HG02981 (cell line): Measurements from ENCODE around the gene ZFP3.
"Not testable (repeated sequence)": the region's sequence is repeated elsewhere in the genome, so short reads cannot be mapped to it uniquely, and the experiment has no call there.

Source experiments
- ATAC-seq: cut with Tn5 transposase; IDR thresholded peaks from one replicate; pipeline ENCODE4 v1.9.1; 2021; ENCODE audit warnings: mild to moderate bottlenecking, moderate library complexity; ENCODE audit not compliant: unreplicated experiment

The ZFP3 gene

DNA sequence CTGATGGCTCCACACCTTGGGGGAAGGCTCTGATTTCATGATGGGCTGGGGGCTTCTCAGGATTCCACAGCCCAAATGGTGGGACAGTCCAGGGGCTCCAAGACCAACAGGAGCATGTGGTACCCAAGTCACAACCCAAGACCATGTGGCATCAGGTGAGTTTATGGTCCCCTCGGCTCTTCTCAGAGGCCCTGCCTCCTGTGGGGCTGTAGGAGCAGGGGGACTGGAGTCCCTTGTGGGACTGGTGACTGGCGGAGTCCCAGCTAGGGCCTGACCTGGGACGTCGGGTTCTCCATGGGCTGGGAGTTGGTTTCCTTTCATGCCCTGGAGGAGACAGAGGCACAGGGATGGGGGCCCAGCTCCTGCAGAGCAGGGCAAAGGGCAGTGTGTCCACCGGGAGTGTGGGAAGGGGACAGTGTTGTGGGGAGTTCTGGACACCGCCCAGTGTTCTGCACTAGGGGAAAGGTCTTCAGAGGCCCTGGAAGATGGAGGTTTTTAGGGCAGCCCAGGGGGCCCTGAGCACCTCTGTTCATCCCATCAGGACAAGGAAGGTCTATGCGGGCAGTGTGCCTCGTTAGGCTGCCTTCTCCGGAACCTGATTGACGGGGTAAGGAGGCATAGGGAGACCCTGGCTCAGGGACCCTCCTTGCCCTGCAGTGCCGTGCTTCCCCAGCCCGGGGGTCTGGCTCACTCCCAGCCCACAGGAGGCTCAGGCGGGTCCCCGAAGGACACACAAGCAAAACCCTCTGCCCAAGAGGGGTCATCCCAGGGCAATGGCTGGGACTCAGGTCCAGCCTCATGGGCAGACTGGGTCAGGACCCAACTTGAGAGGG is 58.5 kb downstream of the ZFP3 start:
- ATAC-seq = not testable (repeated sequence)

- not testable (repeated sequence) for ATAC-seq
These were observed 59.4 kb downstream of the ZFP3 start for GRCh38 chr17:5137511-5138197.

DNA sequence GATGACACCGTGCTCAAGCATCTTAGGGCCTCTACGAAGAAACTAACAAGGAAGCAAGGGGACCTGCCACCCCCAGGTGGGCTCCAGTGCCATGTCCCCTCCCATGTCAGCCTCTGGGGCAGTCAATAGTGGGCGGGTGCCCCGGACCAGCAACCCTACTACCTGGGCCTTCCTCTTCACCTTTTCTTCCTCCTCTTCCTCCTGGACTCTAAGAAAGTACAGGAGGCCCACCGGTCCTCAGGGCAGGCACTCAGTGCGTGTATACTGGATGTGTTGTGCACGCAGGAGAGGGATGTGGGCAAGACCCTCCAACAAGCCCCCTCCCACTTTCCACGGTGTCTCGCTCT is 59.9 kb downstream of the ZFP3 start:
- not testable (repeated sequence) for ATAC-seq

DNA sequence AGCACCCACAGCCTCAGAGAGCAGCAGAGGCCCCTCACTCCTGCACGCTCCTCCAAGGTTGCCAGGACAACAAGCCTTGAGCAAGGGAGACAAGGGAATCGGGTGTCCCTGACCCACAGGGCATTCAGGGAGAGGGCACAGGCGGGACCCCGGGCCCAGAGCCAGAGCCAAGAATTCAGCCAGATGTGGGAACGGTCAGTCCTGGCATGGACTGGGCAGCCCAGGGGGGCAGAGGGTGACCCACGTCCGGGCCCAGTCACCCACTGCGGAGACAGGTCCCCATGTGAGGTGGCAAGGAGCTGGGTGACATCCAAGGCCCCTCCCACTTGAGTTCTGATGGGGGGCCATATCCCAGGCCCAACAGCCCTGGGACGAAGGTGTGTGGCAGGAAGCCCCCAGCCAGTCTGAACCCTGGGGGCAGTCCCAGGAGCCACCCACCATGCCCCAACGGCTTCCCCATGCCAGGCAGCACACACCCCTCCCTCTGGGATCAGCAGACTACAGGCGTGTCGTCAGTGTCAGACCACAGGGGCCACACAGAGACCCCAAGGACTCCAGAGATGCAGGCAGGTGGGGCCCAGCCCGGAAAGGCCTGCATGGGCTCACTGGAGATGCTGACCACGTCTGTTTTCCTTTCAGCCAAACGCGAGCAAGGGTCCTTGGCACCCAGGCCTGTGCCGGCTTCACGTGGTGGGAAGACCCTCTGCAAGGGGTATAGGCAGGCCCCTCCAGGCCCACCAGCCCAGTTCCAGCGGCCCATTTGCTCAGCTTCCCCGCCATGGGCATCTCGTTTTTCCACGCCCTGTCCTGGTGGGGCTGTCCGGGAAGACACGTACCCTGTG is 60.6 kb downstream of the ZFP3 start:
- no peak for ATAC-seq

- no peak for ATAC-seq
These were observed 61.1 kb downstream of the ZFP3 start for GRCh38 chr17:5139458-5139732.

GRCh38 chr17:5142877-5143276 is 64.6 kb downstream of the ZFP3 start:
- ATAC-seq = not testable (repeated sequence)
